HEK293 (cell line): ENCODE results near the gene RRP9.
"Not testable (repeated sequence)": the region's sequence is repeated elsewhere in the genome, so short reads cannot be mapped to it uniquely, and the experiment has no call there.

Experiments
- CTCF ChIA-PET: fragments of 350-600 bp; formaldehyde crosslinking; extraction: SDS; loops from one replicate; lab custom pipeline; 2021; ENCODE audit warnings: antibody characterized with exemption; lab: Yijun Ruan, JAX
- POLR2A ChIA-PET: fragments of 300-600 bp; formaldehyde crosslinking; extraction: SDS; loops from one replicate; lab custom pipeline; 2020; ENCODE audit warnings: antibody characterized with exemption, inconsistent platforms; lab: Yijun Ruan, JAX
- H3K27ac ChIP-seq: fragments of 200-500 bp; sonication (Bioruptor generic); 2 replicates; pipeline ENCODE4 v1.5.1; 2014; ENCODE audit warnings: low read depth, low read length, control low read depth, inconsistent platforms; ENCODE audit errors: extremely low read depth
- H3K36me3 ChIP-seq, 2 experiments: fragments of 200-500 bp in 1 of 2; sonication (Bioruptor generic) in 1 of 2; 1 replicate in 1 of 2; 2 replicates in 1 of 2; pipeline ENCODE4 v1.5.1; 2014 to 2017; ENCODE audit warnings: inconsistent platforms in 2 of 2, low read length in 2 of 2; ENCODE audit not compliant: control insufficient read depth in 2 of 2, insufficient read depth in 1 of 2
- H3K4me1 ChIP-seq: fragments of 200-500 bp; sonication (Bioruptor generic); 2 replicates; pipeline ENCODE4 v1.5.1; 2014; ENCODE audit warnings: mild to moderate bottlenecking, low read length, inconsistent platforms; ENCODE audit not compliant: control insufficient read depth, insufficient read depth
- H3K4me3 ChIP-seq: 2 replicates; pipeline ENCODE4 v1.5.1; 2011; ENCODE audit warnings: low read depth, mild to moderate bottlenecking, control low read depth, low read length, moderate library complexity
- H3K9me3 ChIP-seq: fragments of 200-500 bp; sonication (Bioruptor generic); 2 replicates; pipeline ENCODE4 v1.5.1; 2014; ENCODE audit warnings: low read depth, low read length, inconsistent platforms; ENCODE audit not compliant: control insufficient read depth, insufficient read depth
- ATF2 ChIP-seq: fragments of 450-650 bp; formaldehyde crosslinking; IDR thresholded peaks from 2 replicates; pipeline ENCODE4 v1.5.1; 2016; ENCODE audit warnings: missing biosample characterization, missing genetic modification characterization, low read depth
- PRDM2 ChIP-seq: fragments of 450-650 bp; formaldehyde crosslinking; IDR thresholded peaks from 2 replicates; pipeline ENCODE4 v1.5.1; 2016; ENCODE audit warnings: missing biosample characterization, missing genetic modification characterization, borderline replicate concordance
- REST ChIP-seq: fragments of 450-650 bp; formaldehyde crosslinking; IDR thresholded peaks from 2 replicates; pipeline ENCODE4 v1.5.1; 2016; ENCODE audit warnings: missing biosample characterization, missing genetic modification characterization
- TSHZ1 ChIP-seq: fragments of 450-650 bp; formaldehyde crosslinking; IDR thresholded peaks from 2 replicates; pipeline ENCODE4 v1.5.1; 2016; ENCODE audit warnings: missing biosample characterization, missing genetic modification characterization, borderline replicate concordance
- ZNF114 ChIP-seq: fragments of 450-650 bp; formaldehyde crosslinking; IDR thresholded peaks from 2 replicates; pipeline ENCODE4 v1.5.0; 2017; ENCODE audit warnings: missing biosample characterization, missing genetic modification characterization
- ZNF138 ChIP-seq: fragments of 450-650 bp; formaldehyde crosslinking; IDR thresholded peaks from 2 replicates; pipeline ENCODE4 v1.5.1; 2016; ENCODE audit warnings: missing biosample characterization, missing genetic modification characterization, borderline replicate concordance
- ZNF175 ChIP-seq: fragments of 450-650 bp; formaldehyde crosslinking; IDR thresholded peaks from 2 replicates; pipeline ENCODE4 v1.5.1; 2016; ENCODE audit warnings: missing biosample characterization, missing genetic modification characterization
- ZNF19 ChIP-seq: fragments of 450-650 bp; formaldehyde crosslinking; IDR thresholded peaks from 2 replicates; pipeline ENCODE4; 2016; ENCODE audit warnings: missing biosample characterization, missing genetic modification characterization, low read depth
- ZNF366 ChIP-seq: fragments of 450-650 bp; formaldehyde crosslinking; conservative IDR thresholded peaks from 2 replicates; pipeline ENCODE4 v1.5.1; 2016; ENCODE audit warnings: missing biosample characterization, missing genetic modification characterization
- ZNF404 ChIP-seq: fragments of 450-650 bp; formaldehyde crosslinking; IDR thresholded peaks from 2 replicates; pipeline ENCODE4 v1.5.1; 2017; ENCODE audit warnings: missing biosample characterization, missing genetic modification characterization
- ZNF514 ChIP-seq: fragments of 450-650 bp; formaldehyde crosslinking; IDR thresholded peaks from 2 replicates; pipeline ENCODE4 v1.5.1; 2016; ENCODE audit warnings: missing biosample characterization, missing genetic modification characterization
- ZNF692 ChIP-seq: fragments of 450-650 bp; formaldehyde crosslinking; IDR thresholded peaks from 2 replicates; pipeline ENCODE4 v1.5.1; 2016; ENCODE audit warnings: missing biosample characterization, missing genetic modification characterization
- ZNF791 ChIP-seq: fragments of 450-650 bp; formaldehyde crosslinking; IDR thresholded peaks from 2 replicates; pipeline ENCODE4 v1.5.1; 2016; ENCODE audit warnings: missing biosample characterization, missing genetic modification characterization
- ZNF830 ChIP-seq: fragments of 450-650 bp; IDR thresholded peaks from 2 replicates; pipeline ENCODE4 v1.5.0; 2018; ENCODE audit warnings: missing biosample characterization, missing genetic modification characterization, low read depth, mild to moderate bottlenecking, moderate library complexity

Gene RRP9

GRCh38 chr3:51929420-51930003, 12.2 kb downstream of the RRP9 start:
- POLR2A ChIA-PET, result no interaction called here
- H3K4me3 ChIP-seq, result no peak overlapping the region
- peaks cover 0 to 18% of the 10 kb centered on the region in 2 experiments; a peak in 1 of 3 replicates for H3K36me3 ChIP-seq
- TF ChIP-seq REST (tag by site-specific recombination) (peak; percentile 98), ZNF138 (tag by site-specific recombination) (no peak)
- H3K27ac ChIP-seq, result no peak overlapping the region
- H3K4me1 ChIP-seq, result no peaks in the 10 kb centered on the region
- no peaks in the 10 kb centered on the region for H3K9me3 ChIP-seq
- CTCF ChIA-PET, result no interaction called here

GRCh38 chr3:51928981-51929380, 12.7 kb downstream of the RRP9 start:
- H3K36me3 ChIP-seq, result peaks cover 0 to 13% of the 10 kb centered on the region in 2 experiments; a peak in 1 of 3 replicates
- H3K4me1 ChIP-seq, H3K4me3 ChIP-seq, H3K27ac ChIP-seq, H3K9me3 ChIP-seq, CTCF ChIA-PET, POLR2A ChIA-PET: not testable (repeated sequence)

GRCh38 chr3:51928438-51928837, 13.3 kb downstream of the RRP9 start:
- POLR2A ChIA-PET, result interaction anchor here (0.7 kb wide), 1 partner anchor 226 kb away, joined by 5 read pairs; no protein-coding TSS in a partner anchor
- no peak overlapping the region for H3K4me3 ChIP-seq
- CTCF ChIA-PET, result no interaction called here
- peaks cover 0 to 7% of the 10 kb centered on the region in 2 experiments; a peak in 1 of 3 replicates for H3K36me3 ChIP-seq
- no peaks in the 10 kb centered on the region for H3K9me3 ChIP-seq
- H3K27ac ChIP-seq, result no peak overlapping the region
- no peaks in the 10 kb centered on the region for H3K4me1 ChIP-seq
- TF ChIP-seq ZNF514 (no peak), ZNF175 (no peak), ZNF404 (no peak), ZNF692 (tag by site-specific recombination) (no peak), ZNF366 (no peak), ATF2 (tag by site-specific recombination) (no peak), ZNF19 (tag by site-specific recombination) (no peak), ZNF114 (tag by site-specific recombination) (no peak), TSHZ1 (tag by site-specific recombination) (no peak), PRDM2 (tag by site-specific recombination) (no peak), ZNF830 (no peak), ZNF791 (tag by site-specific recombination) (no peak)
